Breast epithelium (tissue), 4 donors: ENCODE data around the gene MYO15B. TPM values are rescaled to one million over a fixed set of nuclear protein-coding genes. Genes with fewer than 3 reads are reported as not detected.

ENCODE experiments used
- DNase-seq, 2 donors: peaks; one replicate each; pipeline ENCODE4 v3.0.0-alpha.2; 2019; ENCODE audit warnings: low spot score in 2 of 2
- H3K27ac ChIP-seq, 2 donors: fragments of 200-600 bp; sonication (generic) in 1 of 2; one replicate each; pipeline ENCODE4 v1.5.1; 2016 to 2019; ENCODE audit warnings: mild to moderate bottlenecking in 1 of 2
- H3K27me3 ChIP-seq, 2 donors: fragments of 200-600 bp; sonication (generic) in 1 of 2; one replicate each; pipeline versions ENCODE4 v1.5.1 to v1.6.0; 2017 to 2019; ENCODE audit warnings: control low read depth in 1 of 2, mild to moderate bottlenecking in 1 of 2
- H3K36me3 ChIP-seq: fragments of 200-600 bp; one replicate; pipeline ENCODE4 v1.5.1; 2019
- H3K4me1 ChIP-seq, 2 donors: fragments of 200-600 bp; sonication (generic); one replicate each; pipeline ENCODE4 v1.5.1; 2016 to 2019; ENCODE audit warnings: control low read depth in 1 of 2
- H3K4me3 ChIP-seq, 3 donors: fragments of 200-600 bp; sonication (generic); 1 replicate in 2 of 3; 2 replicates in 1 of 3; pipeline ENCODE4 v1.5.1; 2016 to 2019; ENCODE audit warnings: mild to moderate bottlenecking in 3 of 3, moderate library complexity in 2 of 3
- H3K9me3 ChIP-seq, 2 donors: fragments of 200-600 bp; sonication (generic) in 1 of 2; one replicate each; pipeline ENCODE4 v1.5.1; 2016 to 2019; ENCODE audit warnings: control low read depth in 1 of 2
- POLR2A ChIP-seq: fragments of 450-650 bp; IDR thresholded peaks from one replicate; pipeline ENCODE4 v1.6.1; 2016; ENCODE audit warnings: antibody characterized with exemption, mild to moderate bottlenecking, moderate library complexity
- POLR2AphosphoS5 ChIP-seq, 3 donors: sonication (generic); formaldehyde crosslinking; IDR thresholded peaks; one replicate each; pipeline ENCODE4 v1.6.1; 2017; ENCODE audit warnings: antibody characterized with exemption in 3 of 3
- intact Hi-C: fragments of 100-400 bp; cut with DNase I; formaldehyde crosslinking; loops from one replicate; pipeline ENCODE4 v1.15.1; 2023; ENCODE audit warnings: low total_unique reads
- total RNA-seq, 3 donors: library from RNA; depleted of rRNA; stranded (reverse); fragments of >200 nt; gene quantifications; one replicate each; pipeline ENCODE4 v1.1.0, GENCODE V29; 2016
- TF ChIP-seq, protein P1 (sequence below), 3 donors: fragments of 450-650 bp; IDR thresholded peaks; one replicate each; pipeline ENCODE4 v1.5.1; 2016 to 2017; ENCODE audit warnings: antibody characterized with exemption in 3 of 3, mild to moderate bottlenecking in 3 of 3, moderate library complexity in 3 of 3

Gene MYO15B
- total RNA-seq, 3 donors from 2014 or later: 65.3 to 121 (median 86.6) TPM

DNA sequence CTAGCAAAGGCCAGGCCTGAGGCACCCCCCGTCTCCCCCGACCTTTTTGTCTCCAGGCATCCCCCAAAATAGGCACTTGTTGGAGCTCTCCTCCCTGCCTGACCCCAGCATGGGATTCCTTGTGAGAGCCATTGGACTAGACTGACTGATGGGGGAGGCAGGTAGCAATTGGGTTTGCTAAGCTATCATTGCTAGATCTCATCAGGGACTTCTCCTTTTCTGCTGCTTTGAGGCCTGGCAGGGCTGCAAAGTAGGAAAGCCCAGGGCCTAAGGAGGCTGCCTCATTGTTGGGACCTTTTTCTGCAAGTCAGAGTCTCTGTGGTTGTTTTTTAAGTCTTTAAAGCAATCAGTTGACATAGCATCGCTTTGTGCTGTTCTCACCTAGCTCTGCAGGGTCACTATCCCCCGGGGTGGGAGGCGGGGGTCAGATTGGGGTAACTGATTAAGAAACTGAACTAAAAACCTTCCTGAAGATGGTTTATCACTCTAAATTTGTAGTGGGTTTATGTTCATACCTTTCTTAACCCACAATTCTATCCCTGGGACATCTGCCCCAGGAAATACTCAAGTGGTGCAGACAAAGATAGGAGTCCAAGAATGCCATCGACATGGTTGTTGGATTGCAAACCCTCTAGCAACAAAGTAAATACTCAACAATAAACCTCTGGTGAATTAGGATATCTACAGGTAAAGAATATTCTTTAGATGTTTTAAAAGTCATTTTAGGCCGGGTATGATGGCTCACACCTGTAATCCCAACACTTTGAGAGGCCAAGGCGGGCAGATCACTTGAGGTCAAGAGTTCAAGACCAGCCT lies 34.1 kb upstream of the MYO15B start:
- intact Hi-C loops: no loop called here
- Histone ChIP-seq H3K36me3 (no peaks in the 10 kb centered on the region), H3K27me3 (no peaks in the 10 kb centered on the region), H3K9me3 (no peaks in the 10 kb centered on the region), H3K4me3 (no peak overlapping the region), H3K4me1 (peaks cover 0 to 17% of the 10 kb centered on the region in 2 donors), H3K27ac (no peak overlapping the region)
- no peak for TF ChIP-seq POLR2A
- TF ChIP-seq POLR2AphosphoS5 (IDR thresholded peaks at IDR 0.05): no peak
- TF ChIP-seq, protein P1, sequence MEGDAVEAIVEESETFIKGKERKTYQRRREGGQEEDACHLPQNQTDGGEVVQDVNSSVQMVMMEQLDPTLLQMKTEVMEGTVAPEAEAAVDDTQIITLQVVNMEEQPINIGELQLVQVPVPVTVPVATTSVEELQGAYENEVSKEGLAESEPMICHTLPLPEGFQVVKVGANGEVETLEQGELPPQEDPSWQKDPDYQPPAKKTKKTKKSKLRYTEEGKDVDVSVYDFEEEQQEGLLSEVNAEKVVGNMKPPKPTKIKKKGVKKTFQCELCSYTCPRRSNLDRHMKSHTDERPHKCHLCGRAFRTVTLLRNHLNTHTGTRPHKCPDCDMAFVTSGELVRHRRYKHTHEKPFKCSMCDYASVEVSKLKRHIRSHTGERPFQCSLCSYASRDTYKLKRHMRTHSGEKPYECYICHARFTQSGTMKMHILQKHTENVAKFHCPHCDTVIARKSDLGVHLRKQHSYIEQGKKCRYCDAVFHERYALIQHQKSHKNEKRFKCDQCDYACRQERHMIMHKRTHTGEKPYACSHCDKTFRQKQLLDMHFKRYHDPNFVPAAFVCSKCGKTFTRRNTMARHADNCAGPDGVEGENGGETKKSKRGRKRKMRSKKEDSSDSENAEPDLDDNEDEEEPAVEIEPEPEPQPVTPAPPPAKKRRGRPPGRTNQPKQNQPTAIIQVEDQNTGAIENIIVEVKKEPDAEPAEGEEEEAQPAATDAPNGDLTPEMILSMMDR (IDR thresholded peaks at IDR 0.05): no peak
- DNase-seq: no peak

DNA sequence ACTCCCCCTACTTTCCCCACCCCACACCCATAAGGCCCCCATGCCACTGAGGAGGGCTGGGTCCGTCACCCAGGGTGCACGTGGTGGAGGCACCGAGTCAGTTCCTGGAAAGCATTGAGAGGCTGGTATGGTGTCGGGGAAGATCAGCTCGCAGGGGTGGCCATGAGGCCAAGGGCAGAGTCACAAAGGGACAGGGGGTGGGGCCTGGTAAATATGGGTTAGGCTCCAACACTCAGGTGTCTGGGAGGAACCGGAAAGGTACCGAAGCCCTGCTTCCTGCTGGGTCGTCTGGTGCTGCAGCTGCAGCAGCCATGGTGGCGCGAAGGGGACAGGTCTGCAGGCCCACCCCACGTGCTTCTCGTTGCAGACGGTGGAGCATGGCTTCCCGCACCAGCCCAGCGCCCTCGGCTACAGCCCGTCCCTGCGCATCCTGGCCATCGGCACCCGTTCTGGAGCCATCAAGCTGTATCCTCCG lies 31.9 kb upstream of the MYO15B start:
- intact Hi-C loops: no loop called here
- no peak for DNase-seq
- Histone ChIP-seq H3K9me3 (no peaks in the 10 kb centered on the region), H3K27ac (no peak overlapping the region), H3K4me1 (peaks cover 0 to 12% of the 10 kb centered on the region in 2 donors), H3K36me3 (no peaks in the 10 kb centered on the region), H3K4me3 (no peak overlapping the region), H3K27me3 (no peaks in the 10 kb centered on the region)
- TF ChIP-seq POLR2A: no peak
- TF ChIP-seq, protein P1 (IDR thresholded peaks at IDR 0.05): no peak
- no peak for TF ChIP-seq POLR2AphosphoS5 (IDR thresholded peaks at IDR 0.05)

DNA sequence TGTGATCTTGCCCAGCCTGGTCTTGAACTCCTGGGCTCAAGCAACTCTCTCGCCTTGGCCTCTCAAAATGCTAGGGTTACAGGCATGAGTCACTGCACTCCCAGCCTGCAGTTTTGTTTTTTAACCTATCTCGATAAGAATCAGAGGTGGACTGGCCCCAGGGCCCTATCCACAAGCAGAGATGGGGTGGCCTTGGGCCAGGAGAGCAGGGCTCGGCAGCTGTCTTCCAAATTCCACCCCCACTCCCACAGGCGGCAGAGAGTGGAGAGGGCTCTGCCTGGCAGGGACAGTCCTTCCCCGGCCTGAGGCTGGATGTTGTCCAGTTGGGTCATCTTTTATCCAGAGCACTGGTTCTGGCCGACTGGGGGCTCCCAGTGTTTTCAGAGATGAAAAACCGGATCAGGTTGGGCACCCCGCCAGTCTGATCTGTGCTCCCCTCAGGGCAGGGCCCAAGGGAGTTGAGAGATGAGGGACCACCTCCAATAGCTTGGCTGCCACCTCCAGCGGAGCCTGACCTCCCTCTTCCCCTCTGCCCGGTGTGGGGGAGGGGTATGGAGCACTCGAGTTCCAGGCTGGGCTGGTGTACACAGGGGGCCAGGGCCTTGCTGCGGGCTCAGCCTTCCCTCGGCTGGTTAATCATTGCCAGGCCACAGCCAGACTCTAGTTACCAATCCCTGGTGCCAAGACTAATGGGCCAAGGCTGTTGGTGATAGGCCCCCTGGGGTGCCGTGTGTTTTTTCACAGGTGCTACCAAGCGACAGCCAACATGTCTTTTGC lies 30.3 kb upstream of the MYO15B start:
- intact Hi-C loops: no loop called here
- no peaks in the 10 kb centered on the region for H3K9me3 ChIP-seq
- no peaks in the 10 kb centered on the region for H3K36me3 ChIP-seq
- H3K27me3 ChIP-seq: no peaks in the 10 kb centered on the region
- peaks cover 0 to 12% of the 10 kb centered on the region in 2 donors for H3K4me1 ChIP-seq
- TF ChIP-seq, protein P1 (IDR thresholded peaks at IDR 0.05): no peak
- TF ChIP-seq POLR2AphosphoS5 (IDR thresholded peaks at IDR 0.05) (no peak), POLR2A (no peak)
- peak; percentile 46 to 68 for DNase-seq
- H3K27ac ChIP-seq: peak overlapping the region; percentile 53 to 82
- no peak overlapping the region for H3K4me3 ChIP-seq

DNA sequence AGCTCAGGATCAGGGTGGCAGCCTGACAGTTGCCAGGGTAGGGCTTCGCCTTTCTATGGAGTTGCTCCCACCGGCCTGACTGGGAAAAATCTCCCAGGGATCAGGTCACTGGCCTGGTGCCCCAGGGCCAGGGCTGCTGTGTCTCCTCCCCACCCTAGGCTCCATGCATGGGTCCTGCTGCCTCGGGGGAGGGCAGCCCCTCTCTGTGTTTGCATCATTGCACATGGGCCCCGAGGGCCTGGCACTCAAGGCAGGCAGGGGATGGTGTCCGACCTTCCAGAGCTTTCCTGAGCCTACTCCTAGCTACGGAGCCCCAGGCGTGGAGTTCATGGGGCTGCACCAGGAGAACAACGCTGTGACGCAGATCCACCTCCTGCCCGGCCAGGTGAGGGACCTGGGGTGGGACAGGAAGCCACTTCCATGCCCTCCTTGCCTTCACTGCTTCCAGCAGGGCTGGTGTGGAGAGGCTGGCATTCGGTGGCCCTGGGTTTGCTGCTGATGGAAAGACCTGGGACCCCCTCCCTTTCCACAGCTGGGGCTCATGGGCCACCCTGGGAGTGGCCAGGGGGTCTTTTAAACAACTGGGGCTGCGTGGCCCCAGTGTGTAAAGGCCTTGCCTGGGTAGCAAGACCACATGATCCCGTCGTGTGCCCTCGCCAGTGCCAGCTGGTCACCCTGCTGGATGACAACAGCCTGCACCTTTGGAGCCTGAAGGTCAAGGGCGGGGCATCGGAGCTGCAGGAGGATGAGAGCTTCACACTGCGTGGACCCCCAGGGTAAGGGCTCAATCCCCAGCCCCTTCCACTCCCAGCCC lies 29.5 kb upstream of the MYO15B start:
- Histone ChIP-seq H3K27ac (peak overlapping the region; percentile 53 to 82), H3K27me3 (no peaks in the 10 kb centered on the region)
- intact Hi-C loops: no loop called here

More for the DNA sequence above, 29.5 kb upstream of the MYO15B start:
- H3K9me3 ChIP-seq: no peaks in the 10 kb centered on the region
- no peak overlapping the region for H3K4me3 ChIP-seq
- H3K4me1 ChIP-seq: peaks cover 0 to 12% of the 10 kb centered on the region in 2 donors
- no peaks in the 10 kb centered on the region for H3K36me3 ChIP-seq
- TF ChIP-seq POLR2AphosphoS5 (IDR thresholded peaks at IDR 0.05) (no peak), POLR2A (no peak)
- TF ChIP-seq, protein P1 (IDR thresholded peaks at IDR 0.05): no peak
- no peak for DNase-seq
